Liver (tissue), 9 donors: ENCODE data around the gene PLCB3. TPM values are rescaled to one million over a fixed set of nuclear protein-coding genes. Genes with fewer than 3 reads are reported as not detected.

Experiments used
- DNase-seq: peaks from one replicate; pipeline ENCODE4 v3.0.0-alpha.2; 2017; ENCODE audit warnings: low spot score
- H3K27ac ChIP-seq, 2 donors: one replicate each; pipeline ENCODE4 v1.7.0; 2013; ENCODE audit warnings: inconsistent platforms in 2 of 2, low read length in 2 of 2, control low read depth in 1 of 2, low read depth in 1 of 2, mild to moderate bottlenecking in 1 of 2
- H3K27me3 ChIP-seq, 4 donors: one replicate each; pipeline versions ENCODE4 v1.6.1 to v1.7.0; 2013; ENCODE audit warnings: low read length in 3 of 4, inconsistent platforms in 1 of 4, mild to moderate bottlenecking in 1 of 4, moderate library complexity in 1 of 4; ENCODE audit not compliant: control insufficient read depth in 4 of 4, insufficient read depth in 4 of 4
- H3K36me3 ChIP-seq, 4 donors: one replicate each; pipeline versions ENCODE4 v1.6.1 to v1.7.0; 2013; ENCODE audit warnings: low read length in 3 of 4, mild to moderate bottlenecking in 3 of 4, low read depth in 1 of 4, moderate library complexity in 1 of 4; ENCODE audit not compliant: control insufficient read depth in 4 of 4, insufficient read depth in 3 of 4
- H3K4me1 ChIP-seq, 4 donors: one replicate each; pipeline versions ENCODE4 v1.6.1 to v1.7.0; 2013; ENCODE audit warnings: low read length in 3 of 4, mild to moderate bottlenecking in 3 of 4, moderate library complexity in 1 of 4; ENCODE audit not compliant: control insufficient read depth in 4 of 4, insufficient read depth in 4 of 4
- H3K4me3 ChIP-seq, 3 donors: one replicate each; pipeline versions ENCODE4 v1.6.1 to v1.7.0; 2013; ENCODE audit warnings: low read length in 3 of 3, control low read depth in 1 of 3, low read depth in 1 of 3, mild to moderate bottlenecking in 1 of 3
- H3K9ac ChIP-seq, 2 donors: one replicate each; pipeline ENCODE4 v1.7.0; 2013; ENCODE audit warnings: low read length in 2 of 2, mild to moderate bottlenecking in 2 of 2, moderate library complexity in 2 of 2, control low read depth in 1 of 2, low read depth in 1 of 2
- H3K9me3 ChIP-seq, 4 donors: one replicate each; pipeline versions ENCODE4 v1.6.1 to v1.7.0; 2013; ENCODE audit warnings: low read length in 3 of 4; ENCODE audit not compliant: control insufficient read depth in 4 of 4
- ATF3 ChIP-seq: IDR thresholded peaks from 2 replicates; pipeline ENCODE4 v1.6.1; 2016; ENCODE audit warnings: antibody characterized with exemption
- EGR1 ChIP-seq, 2 donors: IDR thresholded peaks; 2 replicates each; pipeline ENCODE4 v1.6.1; 2016 to 2018; ENCODE audit warnings: antibody characterized with exemption in 2 of 2, low read depth in 2 of 2
- FOXA2 ChIP-seq: IDR thresholded peaks from 2 replicates; pipeline ENCODE4 v1.6.1; 2016; ENCODE audit warnings: antibody characterized with exemption
- GABPA ChIP-seq, 2 donors: IDR thresholded peaks in 1 of 2; conservative IDR thresholded peaks in 1 of 2; 2 replicates each; pipeline ENCODE4 v1.6.1; 2016; ENCODE audit warnings: antibody characterized with exemption in 2 of 2, mild to moderate bottlenecking in 1 of 2, moderate library complexity in 1 of 2
- HNF4A ChIP-seq, 2 donors: conservative IDR thresholded peaks; 2 replicates each; pipeline ENCODE4 v1.6.1; 2016; ENCODE audit warnings: antibody characterized with exemption in 2 of 2, mild to moderate bottlenecking in 2 of 2
- JUND ChIP-seq, 2 donors: IDR thresholded peaks; 2 replicates each; pipeline ENCODE4 v1.6.1; 2016; ENCODE audit warnings: antibody characterized with exemption in 2 of 2
- MAX ChIP-seq: IDR thresholded peaks from 2 replicates; pipeline ENCODE4 v1.6.1; 2016; ENCODE audit warnings: antibody characterized with exemption
- NR2F2 ChIP-seq: IDR thresholded peaks from 2 replicates; pipeline ENCODE4 v1.6.1; 2016; ENCODE audit warnings: antibody characterized with exemption
- RAD21 ChIP-seq, 2 donors: IDR thresholded peaks; 2 replicates each; pipeline ENCODE4 v1.6.1; 2016; ENCODE audit warnings: antibody characterized with exemption in 2 of 2, mild to moderate bottlenecking in 2 of 2
- RXRA ChIP-seq, 2 donors: IDR thresholded peaks; 2 replicates each; pipeline ENCODE4 v1.6.1; 2017 to 2018; ENCODE audit warnings: antibody characterized with exemption in 2 of 2, mild to moderate bottlenecking in 1 of 2
- SP1 ChIP-seq: IDR thresholded peaks from 2 replicates; pipeline ENCODE4 v1.6.1; 2018; ENCODE audit warnings: antibody characterized with exemption, mild to moderate bottlenecking
- YY1 ChIP-seq: IDR thresholded peaks from 2 replicates; pipeline ENCODE4 v1.6.1; 2016; ENCODE audit warnings: antibody characterized with exemption, mild to moderate bottlenecking
- ZBTB33 ChIP-seq: IDR thresholded peaks from 2 replicates; pipeline ENCODE4 v1.6.1; 2016; ENCODE audit warnings: antibody characterized with exemption
- WGBS: extraction: QIAGEN DNeasy Blood & Tissue Kit; methylation state at CpG from one replicate; pipeline ENCODE4 v1.1.7; 2013; 5-methylcytosine and 5-hydroxymethylcytosine counted together
- polyA plus RNA-seq, 2 donors: library from polyadenylated mRNA; stranded (reverse) in 1 of 2; unstranded in 1 of 2; fragments of 200-250 nt in 1 of 2; fragments of >200 nt in 1 of 2; fragmentation: Nextera tagmentation in 1 of 2; extraction: Ambion mirVana in 1 of 2; gene quantifications; one replicate each; pipeline versions ENCODE4 v1.2.1 to v1.2.3, GENCODE V29; 2013 to 2015
- total RNA-seq, 2 donors: library from RNA; depleted of rRNA; stranded (reverse); fragments of >200 nt; gene quantifications; one replicate each; pipeline ENCODE4 v1.2.3, GENCODE V29; 2014
- donor health status: healthy.
- donor health status: healthy.
- donor health status: healthy.
- donor health status: healthy.
- donor health status: healthy.

Gene PLCB3
- total and polyA plus RNA-seq, 4 donors, result 0.79 to 8.5 (median 5.4) TPM

- peaks cover 5 to 43% (median 32%) of the 10 kb centered on the region in 4 donors for H3K4me1 ChIP-seq
- H3K9me3 ChIP-seq, result no peaks in the 10 kb centered on the region
- H3K27ac ChIP-seq, result peak overlapping the region; percentile 93 to 98
- H3K9ac ChIP-seq, result peak overlapping the region; percentile 61 to 77
- peak in 1 of 2 donors; percentile 29 for TF ChIP-seq RAD21 (IDR thresholded peaks at IDR 0.05)
- TF ChIP-seq ZBTB33, result no peak
- DNase-seq, result no peak
- H3K4me3 ChIP-seq, result peak overlapping the region; percentile 54 to 76 (median 63)
- H3K36me3 ChIP-seq, result peaks cover 4 to 41% (median 12%) of the 10 kb centered on the region in 4 donors
- WGBS, result 3% methylated on average over 32 of the region's 32 CpGs
- no peaks in the 10 kb centered on the region for H3K27me3 ChIP-seq
Measured at GRCh38 chr11:64316672-64317324, 65.5 kb downstream of the PLCB3 start.

GRCh38 chr11:64317325-64317960 lies 66.1 kb downstream of the PLCB3 start, which contains the start of gene TRMT112:
TRMT112 (minus strand) TSS chr11:64317559; CDS start chr11:64317526, 33 bp downstream.
- H3K4me1 ChIP-seq, result peaks cover 5 to 42% (median 31%) of the 10 kb centered on the region in 4 donors
- peaks cover 4 to 44% (median 12%) of the 10 kb centered on the region in 4 donors for H3K36me3 ChIP-seq
- TF ChIP-seq YY1, result no peak
- peak; percentile 84 for TF ChIP-seq SP1
- TF ChIP-seq RXRA (IDR thresholded peaks at IDR 0.05), result peak; percentile 82 to 83
- peak in 1 of 2 donors; percentile 26 for TF ChIP-seq JUND (IDR thresholded peaks at IDR 0.05)
- peak; percentile 61 for TF ChIP-seq ZBTB33
- peak in 1 of 2 donors; percentile 16 for TF ChIP-seq HNF4A (conservative IDR thresholded peaks at IDR 0.05)
- TF ChIP-seq RAD21 (IDR thresholded peaks at IDR 0.05), result no peak
- TF ChIP-seq GABPA (IDR thresholded peaks at IDR 0.05 in 1 of 2, conservative IDR thresholded peaks at IDR 0.05 in 1 of 2), result peak; percentile 99
- TF ChIP-seq FOXA2, result peak; percentile 5
- no peak for TF ChIP-seq ATF3
- TF ChIP-seq NR2F2, result peak; percentile 57
- TF ChIP-seq EGR1 (IDR thresholded peaks at IDR 0.05; ENCODE audit: low read depth in 2 of 2), result peak in 1 of 2 donors; percentile 68
- TF ChIP-seq MAX, result peak; percentile 94
- peak within 1 kb of the TSS; percentile 63 to 77 (median 76) for H3K4me3 ChIP-seq
- peak within 1 kb of the TSS; percentile 93 to 98 for H3K27ac ChIP-seq
- no peaks in the 10 kb centered on the region for H3K9me3 ChIP-seq
- under 1% methylated on average over 43 of the region's 43 CpGs for WGBS
- peak within 1 kb of the TSS; percentile 61 to 77 for H3K9ac ChIP-seq
- no peaks in the 10 kb centered on the region for H3K27me3 ChIP-seq
- peak; percentile 92 for DNase-seq
